ENCODE results near the gene ANKK1.

The ANKK1 gene

DNA sequence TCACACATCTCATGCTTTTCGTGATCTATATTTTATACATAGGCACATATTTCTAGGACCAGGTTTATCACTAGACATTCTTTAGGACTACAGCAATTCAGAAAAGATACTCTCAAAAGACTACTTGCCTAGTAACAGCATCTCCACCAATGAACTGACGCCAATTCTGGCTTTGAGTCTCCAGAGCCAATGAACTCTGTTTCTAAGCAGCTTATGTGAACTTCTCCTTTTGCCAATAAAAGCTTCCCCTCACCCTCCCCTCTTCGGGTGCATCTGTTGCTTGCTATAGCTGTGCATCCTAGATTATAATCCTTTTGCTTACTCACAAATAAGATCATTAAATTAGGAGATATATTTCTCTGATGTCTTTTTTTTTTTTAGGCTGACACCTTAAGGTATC, 11.4 kb upstream of the ANKK1 start (continued):
- TF ChIP-seq, protein P1, sequence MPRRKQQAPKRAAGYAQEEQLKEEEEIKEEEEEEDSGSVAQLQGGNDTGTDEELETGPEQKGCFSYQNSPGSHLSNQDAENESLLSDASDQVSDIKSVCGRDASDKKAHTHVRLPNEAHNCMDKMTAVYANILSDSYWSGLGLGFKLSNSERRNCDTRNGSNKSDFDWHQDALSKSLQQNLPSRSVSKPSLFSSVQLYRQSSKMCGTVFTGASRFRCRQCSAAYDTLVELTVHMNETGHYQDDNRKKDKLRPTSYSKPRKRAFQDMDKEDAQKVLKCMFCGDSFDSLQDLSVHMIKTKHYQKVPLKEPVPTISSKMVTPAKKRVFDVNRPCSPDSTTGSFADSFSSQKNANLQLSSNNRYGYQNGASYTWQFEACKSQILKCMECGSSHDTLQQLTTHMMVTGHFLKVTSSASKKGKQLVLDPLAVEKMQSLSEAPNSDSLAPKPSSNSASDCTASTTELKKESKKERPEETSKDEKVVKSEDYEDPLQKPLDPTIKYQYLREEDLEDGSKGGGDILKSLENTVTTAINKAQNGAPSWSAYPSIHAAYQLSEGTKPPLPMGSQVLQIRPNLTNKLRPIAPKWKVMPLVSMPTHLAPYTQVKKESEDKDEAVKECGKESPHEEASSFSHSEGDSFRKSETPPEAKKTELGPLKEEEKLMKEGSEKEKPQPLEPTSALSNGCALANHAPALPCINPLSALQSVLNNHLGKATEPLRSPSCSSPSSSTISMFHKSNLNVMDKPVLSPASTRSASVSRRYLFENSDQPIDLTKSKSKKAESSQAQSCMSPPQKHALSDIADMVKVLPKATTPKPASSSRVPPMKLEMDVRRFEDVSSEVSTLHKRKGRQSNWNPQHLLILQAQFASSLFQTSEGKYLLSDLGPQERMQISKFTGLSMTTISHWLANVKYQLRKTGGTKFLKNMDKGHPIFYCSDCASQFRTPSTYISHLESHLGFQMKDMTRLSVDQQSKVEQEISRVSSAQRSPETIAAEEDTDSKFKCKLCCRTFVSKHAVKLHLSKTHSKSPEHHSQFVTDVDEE (CRISPR knock-in tag; IDR thresholded peaks at IDR 0.05) = no peak
- no peak for TF ChIP-seq CSDC2 (CRISPR knock-in tag; IDR thresholded peaks at IDR 0.05)

DNA sequence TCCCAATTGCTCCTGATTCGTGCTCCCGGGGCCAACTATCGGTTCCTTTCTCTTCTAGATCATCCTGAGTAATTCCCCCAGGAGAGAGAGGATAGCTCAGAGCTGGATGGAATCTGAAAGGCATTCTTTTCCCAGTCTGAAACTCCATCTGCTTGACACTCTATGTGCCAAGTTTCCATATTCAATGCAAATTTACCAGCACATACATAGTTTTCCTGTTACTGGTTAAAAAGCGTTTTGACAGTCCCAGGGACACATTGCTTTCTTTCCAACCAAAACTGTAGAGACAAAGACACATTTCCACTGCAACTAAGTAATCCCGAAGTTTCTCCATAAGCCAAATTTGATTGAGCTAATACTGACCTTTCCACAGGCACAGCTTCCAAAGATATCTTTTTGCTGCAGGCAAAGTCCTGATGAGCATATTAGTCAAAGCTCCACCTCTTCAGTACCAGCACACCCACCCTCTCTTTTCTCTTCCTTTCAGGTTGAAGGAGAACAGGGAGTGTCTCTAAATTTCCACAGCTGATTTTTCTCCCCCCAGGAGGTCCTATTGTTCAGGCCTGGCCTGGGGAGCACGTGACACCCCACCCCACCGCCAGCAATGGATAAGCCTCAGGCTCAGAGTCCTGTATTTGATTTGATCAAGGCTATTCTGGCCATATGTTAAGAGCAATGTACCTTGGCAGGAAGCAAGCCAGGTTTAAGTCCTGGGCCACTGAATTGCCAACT, 9.7 kb upstream of the ANKK1 start:
- TF ChIP-seq RARB (CRISPR knock-in tag; IDR thresholded peaks at IDR 0.05) (no peak), ISL1 (CRISPR knock-in tag; IDR thresholded peaks at IDR 0.05) (no peak), TCF4 (CRISPR knock-in tag; IDR thresholded peaks at IDR 0.05; ENCODE audit: borderline replicate concordance) (no peak), SNAI2 (CRISPR knock-in tag; IDR thresholded peaks at IDR 0.05) (no peak), ZNF8 (CRISPR knock-in tag; IDR thresholded peaks at IDR 0.05) (no peak), GLIS3 (CRISPR knock-in tag; IDR thresholded peaks at IDR 0.05) (no peak), ESRRG (CRISPR knock-in tag; IDR thresholded peaks at IDR 0.05) (no peak), OSR1 (CRISPR knock-in tag; IDR thresholded peaks at IDR 0.05) (no peak), BACH2 (CRISPR knock-in tag; IDR thresholded peaks at IDR 0.05; ENCODE audit: borderline replicate concordance) (no peak), PPARA (CRISPR knock-in tag; IDR thresholded peaks at IDR 0.05; ENCODE audit: borderline replicate concordance) (no peak), ZFP30 (CRISPR knock-in tag; IDR thresholded peaks at IDR 0.05) (no peak), ZNF70 (CRISPR knock-in tag; IDR thresholded peaks at IDR 0.05) (no peak), ARNTL (CRISPR knock-in tag; IDR thresholded peaks at IDR 0.05; ENCODE audit: borderline replicate concordance, low read depth) (no peak), ZC3H10 (CRISPR knock-in tag; IDR thresholded peaks at IDR 0.05) (no peak)
- TF ChIP-seq, protein P1 (CRISPR knock-in tag; IDR thresholded peaks at IDR 0.05) = no peak
- TF ChIP-seq, protein P2, sequence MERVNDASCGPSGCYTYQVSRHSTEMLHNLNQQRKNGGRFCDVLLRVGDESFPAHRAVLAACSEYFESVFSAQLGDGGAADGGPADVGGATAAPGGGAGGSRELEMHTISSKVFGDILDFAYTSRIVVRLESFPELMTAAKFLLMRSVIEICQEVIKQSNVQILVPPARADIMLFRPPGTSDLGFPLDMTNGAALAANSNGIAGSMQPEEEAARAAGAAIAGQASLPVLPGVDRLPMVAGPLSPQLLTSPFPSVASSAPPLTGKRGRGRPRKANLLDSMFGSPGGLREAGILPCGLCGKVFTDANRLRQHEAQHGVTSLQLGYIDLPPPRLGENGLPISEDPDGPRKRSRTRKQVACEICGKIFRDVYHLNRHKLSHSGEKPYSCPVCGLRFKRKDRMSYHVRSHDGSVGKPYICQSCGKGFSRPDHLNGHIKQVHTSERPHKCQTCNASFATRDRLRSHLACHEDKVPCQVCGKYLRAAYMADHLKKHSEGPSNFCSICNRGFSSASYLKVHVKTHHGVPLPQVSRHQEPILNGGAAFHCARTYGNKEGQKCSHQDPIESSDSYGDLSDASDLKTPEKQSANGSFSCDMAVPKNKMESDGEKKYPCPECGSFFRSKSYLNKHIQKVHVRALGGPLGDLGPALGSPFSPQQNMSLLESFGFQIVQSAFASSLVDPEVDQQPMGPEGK (CRISPR knock-in tag; IDR thresholded peaks at IDR 0.05; ENCODE audit: borderline replicate concordance) = no peak
- ATAC-seq = no peak; the same call in 2 of the 3 replicates

DNA sequence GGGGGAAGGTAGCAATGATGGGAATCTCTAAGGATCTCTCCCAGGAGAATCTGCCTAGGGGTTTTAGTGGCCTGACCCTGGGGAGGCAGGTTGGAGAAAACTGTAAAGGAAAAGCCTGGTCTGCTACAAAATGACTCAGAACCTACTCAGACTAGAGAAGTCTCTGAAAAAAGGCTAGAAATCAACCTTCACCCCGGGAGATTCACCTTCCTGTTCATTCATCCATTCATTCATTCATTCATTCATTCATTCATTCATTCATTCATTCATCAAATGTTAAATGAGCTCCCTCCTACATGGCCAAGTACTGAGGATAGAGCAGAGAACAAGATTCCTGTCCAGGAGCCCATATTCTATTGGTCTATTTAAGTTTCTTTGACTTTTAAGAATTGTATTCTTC, 8.9 kb upstream of the ANKK1 start:
- ATAC-seq = no peak
- TF ChIP-seq OSR1 (CRISPR knock-in tag; IDR thresholded peaks at IDR 0.05) (no peak), GLIS3 (CRISPR knock-in tag; IDR thresholded peaks at IDR 0.05) (no peak), ARNTL (CRISPR knock-in tag; IDR thresholded peaks at IDR 0.05; ENCODE audit: borderline replicate concordance, low read depth) (no peak), ZNF8 (CRISPR knock-in tag; IDR thresholded peaks at IDR 0.05) (no peak), BACH2 (CRISPR knock-in tag; IDR thresholded peaks at IDR 0.05; ENCODE audit: borderline replicate concordance) (no peak), ZNF565 (CRISPR knock-in tag; conservative IDR thresholded peaks at IDR 0.05; ENCODE audit: low read depth) (no peak), SNAI2 (CRISPR knock-in tag; IDR thresholded peaks at IDR 0.05) (no peak), ZC3H10 (CRISPR knock-in tag; IDR thresholded peaks at IDR 0.05) (no peak), ISL1 (CRISPR knock-in tag; IDR thresholded peaks at IDR 0.05) (no peak), PPARA (CRISPR knock-in tag; IDR thresholded peaks at IDR 0.05; ENCODE audit: borderline replicate concordance) (no peak)
- TF ChIP-seq, protein P3, sequence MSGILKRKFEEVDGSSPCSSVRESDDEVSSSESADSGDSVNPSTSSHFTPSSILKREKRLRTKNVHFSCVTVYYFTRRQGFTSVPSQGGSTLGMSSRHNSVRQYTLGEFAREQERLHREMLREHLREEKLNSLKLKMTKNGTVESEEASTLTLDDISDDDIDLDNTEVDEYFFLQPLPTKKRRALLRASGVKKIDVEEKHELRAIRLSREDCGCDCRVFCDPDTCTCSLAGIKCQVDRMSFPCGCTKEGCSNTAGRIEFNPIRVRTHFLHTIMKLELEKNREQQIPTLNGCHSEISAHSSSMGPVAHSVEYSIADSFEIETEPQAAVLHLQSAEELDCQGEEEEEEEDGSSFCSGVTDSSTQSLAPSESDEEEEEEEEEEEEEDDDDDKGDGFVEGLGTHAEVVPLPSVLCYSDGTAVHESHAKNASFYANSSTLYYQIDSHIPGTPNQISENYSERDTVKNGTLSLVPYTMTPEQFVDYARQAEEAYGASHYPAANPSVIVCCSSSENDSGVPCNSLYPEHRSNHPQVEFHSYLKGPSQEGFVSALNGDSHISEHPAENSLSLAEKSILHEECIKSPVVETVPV (CRISPR knock-in tag; IDR thresholded peaks at IDR 0.05) = no peak
- TF ChIP-seq, protein P4, sequence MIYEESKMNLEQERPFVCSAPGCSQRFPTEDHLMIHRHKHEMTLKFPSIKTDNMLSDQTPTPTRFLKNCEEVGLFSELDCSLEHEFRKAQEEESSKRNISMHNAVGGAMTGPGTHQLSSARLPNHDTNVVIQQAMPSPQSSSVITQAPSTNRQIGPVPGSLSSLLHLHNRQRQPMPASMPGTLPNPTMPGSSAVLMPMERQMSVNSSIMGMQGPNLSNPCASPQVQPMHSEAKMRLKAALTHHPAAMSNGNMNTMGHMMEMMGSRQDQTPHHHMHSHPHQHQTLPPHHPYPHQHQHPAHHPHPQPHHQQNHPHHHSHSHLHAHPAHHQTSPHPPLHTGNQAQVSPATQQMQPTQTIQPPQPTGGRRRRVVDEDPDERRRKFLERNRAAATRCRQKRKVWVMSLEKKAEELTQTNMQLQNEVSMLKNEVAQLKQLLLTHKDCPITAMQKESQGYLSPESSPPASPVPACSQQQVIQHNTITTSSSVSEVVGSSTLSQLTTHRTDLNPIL (CRISPR knock-in tag; IDR thresholded peaks at IDR 0.05; ENCODE audit: low read depth) = no peak
- TF ChIP-seq, protein P2 (CRISPR knock-in tag; IDR thresholded peaks at IDR 0.05; ENCODE audit: borderline replicate concordance) = no peak
